HepG2 (cell line): ENCODE measurements around the gene ANKS3. TPM values are rescaled to one million over a fixed set of nuclear protein-coding genes. Genes with fewer than 3 reads are reported as not detected.

Experiments
- BHLHE40 ChIP-seq: IDR thresholded peaks from 2 replicates; pipeline ENCODE4 v1.6.1; 2011; ENCODE audit warnings: low read length, improper control_type of control experiment
- FLYWCH1 ChIP-seq: sonication (generic); formaldehyde crosslinking; IDR thresholded peaks from 2 replicates; pipeline ENCODE4 v1.8.1; 2023; ENCODE audit warnings: mild to moderate bottlenecking, missing genetic modification reagents
- HDAC6 ChIP-seq: fragments of 200-600 bp; sonication (generic); IDR thresholded peaks from 2 replicates; pipeline ENCODE4 v1.7.0; 2017; ENCODE audit warnings: mild to moderate bottlenecking, antibody characterized with exemption, low read length, low read depth
- HMG20A ChIP-seq: IDR thresholded peaks from 2 replicates; pipeline ENCODE4 v1.6.1; 2016; ENCODE audit warnings: borderline replicate concordance
- MAFG ChIP-seq: sonication (generic); formaldehyde crosslinking; IDR thresholded peaks from 2 replicates; pipeline ENCODE4 v1.5.1; 2020; ENCODE audit warnings: mild to moderate bottlenecking, missing genetic modification reagents
- PPARG ChIP-seq: conservative IDR thresholded peaks from 2 replicates; pipeline ENCODE4 v1.6.1; 2016; ENCODE audit warnings: missing biosample characterization, missing genetic modification reagents
- PRMT3 ChIP-seq: sonication (generic); formaldehyde crosslinking; IDR thresholded peaks from 2 replicates; pipeline ENCODE4 v1.8.1; 2022; ENCODE audit warnings: low read depth, mild to moderate bottlenecking, moderate library complexity, missing genetic modification reagents, borderline replicate concordance
- RORA ChIP-seq: sonication (generic); formaldehyde crosslinking; IDR thresholded peaks from 2 replicates; pipeline ENCODE4 v1.5.0; 2020; ENCODE audit warnings: mild to moderate bottlenecking, missing genetic modification reagents, moderate library complexity
- SCMH1 ChIP-seq: sonication (generic); formaldehyde crosslinking; IDR thresholded peaks from 2 replicates; pipeline ENCODE4 v1.9.0; 2021; ENCODE audit warnings: missing genetic modification reagents, mild to moderate bottlenecking, borderline replicate concordance
- SOX6 ChIP-seq, 2 experiments: fragments of 450-650 bp in 1 of 2; sonication (generic) in 1 of 2; formaldehyde crosslinking in 1 of 2; IDR thresholded peaks; 2 replicates each; pipeline versions ENCODE4 v1.4.0 to v1.6.1; 2017 to 2020; ENCODE audit warnings: antibody characterized with exemption in 1 of 2, mild to moderate bottlenecking in 1 of 2, missing genetic modification reagents in 1 of 2
- THYN1 ChIP-seq: sonication (generic); formaldehyde crosslinking; IDR thresholded peaks from 2 replicates; pipeline ENCODE4 v1.8.1; 2023; ENCODE audit warnings: low read depth, mild to moderate bottlenecking, moderate library complexity, missing genetic modification reagents, borderline replicate concordance
- ZNF101 ChIP-seq: sonication (generic); formaldehyde crosslinking; IDR thresholded peaks from 2 replicates; pipeline ENCODE4 v1.4.0; 2020; ENCODE audit warnings: mild to moderate bottlenecking, low read depth, missing genetic modification reagents, borderline replicate concordance
- ZNF143 ChIP-seq: sonication (generic); formaldehyde crosslinking; IDR thresholded peaks from 2 replicates; pipeline ENCODE4 v1.4.0; 2020; ENCODE audit warnings: missing genetic modification reagents
- ZNF205 ChIP-seq: IDR thresholded peaks from 2 replicates; pipeline ENCODE4 v1.6.1; 2018; ENCODE audit warnings: missing biosample characterization, missing genetic modification reagents
- ZNF354B ChIP-seq: sonication (generic); formaldehyde crosslinking; IDR thresholded peaks from 2 replicates; pipeline ENCODE4 v1.8.0; 2022; ENCODE audit warnings: mild to moderate bottlenecking, missing genetic modification reagents
- ZNF737 ChIP-seq: sonication (generic); formaldehyde crosslinking; IDR thresholded peaks from 2 replicates; pipeline ENCODE4 v1.5.0; 2020; ENCODE audit warnings: missing genetic modification reagents, mild to moderate bottlenecking, borderline replicate concordance
- polyA plus RNA-seq, 8 experiments: library from polyadenylated mRNA; depleted of rRNA in 3 of 8; stranded (reverse) in 7 of 8; unstranded in 1 of 8; fragments of >200 nt; fragmentation: Illumina TruSeq in 4 of 8; extraction: Trizol in 4 of 8; gene quantifications; 2 replicates each; pipeline versions ENCODE4 v1.2.1 to v1.2.3, GENCODE V29; 2011 to 2016; ENCODE audit warnings: low read depth in 4 of 8, missing spikeins in 1 of 8, mixed read lengths in 1 of 8; ENCODE audit not compliant: insufficient read depth in 1 of 8
- total RNA-seq, 5 experiments: library from RNA; depleted of rRNA; stranded (reverse); fragments of >200 nt; fragmentation: Illumina TruSeq; extraction: Trizol; gene quantifications; 2 replicates each; pipeline ENCODE4 v1.2.3, GENCODE V29; 2016; ENCODE audit warnings: low read depth in 1 of 5
- TF ChIP-seq, protein P1 (sequence below): sonication (generic); formaldehyde crosslinking; IDR thresholded peaks from 2 replicates; pipeline ENCODE4 v1.8.0; 2022; ENCODE audit warnings: low read depth, missing genetic modification reagents
- TF ChIP-seq, protein P2 (sequence below): IDR thresholded peaks from 2 replicates; pipeline ENCODE4 v1.6.1; 2018; ENCODE audit warnings: missing genetic modification reagents
- TF ChIP-seq, protein P3 (sequence below): IDR thresholded peaks from 2 replicates; pipeline ENCODE4 v1.6.1; 2016; ENCODE audit warnings: missing compliant biosample characterization, missing genetic modification reagents, borderline replicate concordance
- TF ChIP-seq, protein P4 (sequence below): sonication (generic); formaldehyde crosslinking; IDR thresholded peaks from 2 replicates; pipeline ENCODE4 v1.5.0; 2020; ENCODE audit warnings: mild to moderate bottlenecking, low read depth, missing genetic modification reagents, borderline replicate concordance
- TF ChIP-seq, protein P5 (sequence below): IDR thresholded peaks from 2 replicates; pipeline ENCODE4 v1.6.1; 2012; ENCODE audit warnings: inconsistent platforms
- TF ChIP-seq, protein P6 (sequence below): sonication (generic); formaldehyde crosslinking; IDR thresholded peaks from 2 replicates; pipeline ENCODE4; 2020; ENCODE audit warnings: missing genetic modification reagents, mild to moderate bottlenecking, borderline replicate concordance

The ANKS3 gene
- total and polyA plus RNA-seq, 2 of the 13 experiments (the other 11 are each of a cell fraction or from before 2014, with no cell fraction given), result 11.4 to 15.9 TPM

DNA sequence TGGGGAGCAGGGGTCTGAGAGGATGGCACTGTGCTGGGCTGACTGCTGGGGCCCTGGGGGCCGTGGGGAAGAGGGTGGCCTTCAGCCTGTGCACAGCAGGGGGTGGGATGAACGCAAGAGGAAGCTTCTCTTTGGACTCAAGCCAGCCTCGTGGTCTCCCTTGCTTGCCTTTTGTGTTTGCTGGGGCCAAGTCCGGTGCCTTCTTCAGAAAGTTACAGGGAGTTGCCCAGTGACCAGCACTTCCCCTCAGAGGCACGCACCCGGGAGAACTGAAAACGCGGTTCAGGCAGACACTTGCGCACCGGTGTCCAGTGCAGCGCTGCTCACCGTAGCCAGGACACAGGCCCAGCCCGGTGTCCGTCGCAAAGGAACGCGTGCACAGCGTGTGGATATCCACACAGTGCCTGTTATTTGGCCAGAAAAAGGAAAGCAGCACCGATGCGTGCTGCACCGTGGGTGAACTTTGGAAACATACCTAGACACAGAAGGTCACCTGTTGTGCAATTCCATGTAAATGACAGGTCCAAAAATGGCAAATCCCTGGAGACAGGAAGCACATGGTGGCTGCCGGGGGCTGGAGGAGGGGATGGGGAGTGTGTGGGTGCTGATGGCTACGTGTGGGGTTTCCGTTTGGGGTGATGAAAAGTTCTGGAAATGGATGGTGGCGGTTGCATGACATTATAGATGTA, 70.2 kb downstream of the ANKS3 start (continued):
- TF ChIP-seq, protein P1, sequence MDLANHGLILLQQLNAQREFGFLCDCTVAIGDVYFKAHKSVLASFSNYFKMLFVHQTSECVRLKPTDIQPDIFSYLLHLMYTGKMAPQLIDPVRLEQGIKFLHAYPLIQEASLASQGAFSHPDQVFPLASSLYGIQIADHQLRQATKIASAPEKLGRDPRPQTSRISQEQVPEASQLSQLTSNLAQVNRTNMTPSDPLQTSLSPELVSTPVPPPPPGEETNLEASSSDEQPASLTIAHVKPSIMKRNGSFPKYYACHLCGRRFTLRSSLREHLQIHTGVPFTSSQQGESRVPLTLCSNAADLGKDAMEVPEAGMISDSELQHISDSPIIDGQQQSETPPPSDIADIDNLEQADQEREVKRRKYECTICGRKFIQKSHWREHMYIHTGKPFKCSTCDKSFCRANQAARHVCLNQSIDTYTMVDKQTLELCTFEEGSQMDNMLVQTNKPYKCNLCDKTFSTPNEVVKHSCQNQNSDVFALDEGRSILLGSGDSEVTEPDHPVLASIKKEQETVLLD (CRISPR knock-in tag), result peak; percentile 69; the same call in 1 of the 2 replicates
- 0 out of 2 replicates have a peak, but pooled peaks have one; percentile 14 for TF ChIP-seq MAFG (CRISPR knock-in tag)
- no peak; the same call in 1 of the 2 replicates for TF ChIP-seq ZNF101
- peak; percentile 93 for TF ChIP-seq ZNF737
- TF ChIP-seq FLYWCH1 (CRISPR knock-in tag), result no peak
- peak; percentile 57; the same call in 1 of the 2 replicates for TF ChIP-seq BHLHE40
- TF ChIP-seq, protein P2, sequence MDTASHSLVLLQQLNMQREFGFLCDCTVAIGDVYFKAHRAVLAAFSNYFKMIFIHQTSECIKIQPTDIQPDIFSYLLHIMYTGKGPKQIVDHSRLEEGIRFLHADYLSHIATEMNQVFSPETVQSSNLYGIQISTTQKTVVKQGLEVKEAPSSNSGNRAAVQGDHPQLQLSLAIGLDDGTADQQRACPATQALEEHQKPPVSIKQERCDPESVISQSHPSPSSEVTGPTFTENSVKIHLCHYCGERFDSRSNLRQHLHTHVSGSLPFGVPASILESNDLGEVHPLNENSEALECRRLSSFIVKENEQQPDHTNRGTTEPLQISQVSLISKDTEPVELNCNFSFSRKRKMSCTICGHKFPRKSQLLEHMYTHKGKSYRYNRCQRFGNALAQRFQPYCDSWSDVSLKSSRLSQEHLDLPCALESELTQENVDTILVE, result peak; percentile 89
- TF ChIP-seq, protein P3, sequence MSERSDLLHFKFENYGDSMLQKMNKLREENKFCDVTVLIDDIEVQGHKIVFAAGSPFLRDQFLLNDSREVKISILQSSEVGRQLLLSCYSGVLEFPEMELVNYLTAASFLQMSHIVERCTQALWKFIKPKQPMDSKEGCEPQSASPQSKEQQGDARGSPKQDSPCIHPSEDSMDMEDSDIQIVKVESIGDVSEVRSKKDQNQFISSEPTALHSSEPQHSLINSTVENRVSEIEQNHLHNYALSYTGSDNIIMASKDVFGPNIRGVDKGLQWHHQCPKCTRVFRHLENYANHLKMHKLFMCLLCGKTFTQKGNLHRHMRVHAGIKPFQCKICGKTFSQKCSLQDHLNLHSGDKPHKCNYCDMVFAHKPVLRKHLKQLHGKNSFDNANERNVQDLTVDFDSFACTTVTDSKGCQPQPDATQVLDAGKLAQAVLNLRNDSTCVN, result peak; percentile 90
- TF ChIP-seq SCMH1 (CRISPR knock-in tag), result no peak
- TF ChIP-seq, protein P4, sequence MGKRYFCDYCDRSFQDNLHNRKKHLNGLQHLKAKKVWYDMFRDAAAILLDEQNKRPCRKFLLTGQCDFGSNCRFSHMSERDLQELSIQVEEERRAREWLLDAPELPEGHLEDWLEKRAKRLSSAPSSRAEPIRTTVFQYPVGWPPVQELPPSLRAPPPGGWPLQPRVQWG, result no peak
- TF ChIP-seq THYN1 (CRISPR knock-in tag), result no peak
- TF ChIP-seq ZNF205 (CRISPR knock-in tag), result peak; percentile 85; the same call in 1 of the 2 replicates
- TF ChIP-seq ZNF143 (CRISPR knock-in tag), result peak; percentile 18; the same call in 1 of the 2 replicates
- TF ChIP-seq, protein P5, sequence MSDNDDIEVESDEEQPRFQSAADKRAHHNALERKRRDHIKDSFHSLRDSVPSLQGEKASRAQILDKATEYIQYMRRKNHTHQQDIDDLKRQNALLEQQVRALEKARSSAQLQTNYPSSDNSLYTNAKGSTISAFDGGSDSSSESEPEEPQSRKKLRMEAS, result peak; percentile 99
- TF ChIP-seq PRMT3 (CRISPR knock-in tag), result peak; percentile 93; the same call in 1 of the 2 replicates
- TF ChIP-seq PPARG, result 0 out of 2 replicates have a peak, but pooled peaks have one; percentile 9
- TF ChIP-seq ZNF354B, result no peak
- TF ChIP-seq HMG20A (CRISPR knock-in tag), result peak; percentile 62
- no peak for TF ChIP-seq SOX6 (IDR thresholded peaks at IDR 0.05)
- TF ChIP-seq SOX6 (CRISPR knock-in tag; IDR thresholded peaks at IDR 0.05), result peak; percentile 87
- no peak for TF ChIP-seq RORA
- no peak for TF ChIP-seq HDAC6
- TF ChIP-seq, protein P6, sequence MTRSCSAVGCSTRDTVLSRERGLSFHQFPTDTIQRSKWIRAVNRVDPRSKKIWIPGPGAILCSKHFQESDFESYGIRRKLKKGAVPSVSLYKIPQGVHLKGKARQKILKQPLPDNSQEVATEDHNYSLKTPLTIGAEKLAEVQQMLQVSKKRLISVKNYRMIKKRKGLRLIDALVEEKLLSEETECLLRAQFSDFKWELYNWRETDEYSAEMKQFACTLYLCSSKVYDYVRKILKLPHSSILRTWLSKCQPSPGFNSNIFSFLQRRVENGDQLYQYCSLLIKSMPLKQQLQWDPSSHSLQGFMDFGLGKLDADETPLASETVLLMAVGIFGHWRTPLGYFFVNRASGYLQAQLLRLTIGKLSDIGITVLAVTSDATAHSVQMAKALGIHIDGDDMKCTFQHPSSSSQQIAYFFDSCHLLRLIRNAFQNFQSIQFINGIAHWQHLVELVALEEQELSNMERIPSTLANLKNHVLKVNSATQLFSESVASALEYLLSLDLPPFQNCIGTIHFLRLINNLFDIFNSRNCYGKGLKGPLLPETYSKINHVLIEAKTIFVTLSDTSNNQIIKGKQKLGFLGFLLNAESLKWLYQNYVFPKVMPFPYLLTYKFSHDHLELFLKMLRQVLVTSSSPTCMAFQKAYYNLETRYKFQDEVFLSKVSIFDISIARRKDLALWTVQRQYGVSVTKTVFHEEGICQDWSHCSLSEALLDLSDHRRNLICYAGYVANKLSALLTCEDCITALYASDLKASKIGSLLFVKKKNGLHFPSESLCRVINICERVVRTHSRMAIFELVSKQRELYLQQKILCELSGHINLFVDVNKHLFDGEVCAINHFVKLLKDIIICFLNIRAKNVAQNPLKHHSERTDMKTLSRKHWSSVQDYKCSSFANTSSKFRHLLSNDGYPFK (CRISPR knock-in tag), result peak; percentile 63; the same call in 1 of the 2 replicates
